GM18861 (cell line): ENCODE measurements around the gene PFKFB1.
A peak's percentile ranks its signal among the peaks of the same experiment; 100 is the strongest.

ENCODE experiments used
- ATAC-seq: cut with Tn5 transposase; IDR thresholded peaks from one replicate; pipeline ENCODE4 v1.9.1; 2021; ENCODE audit not compliant: unreplicated experiment

PFKFB1 gene

GRCh38 chrX:54928876-54929275 lies 65.1 kb downstream of the PFKFB1 start:
- no peak for ATAC-seq

- no peak for ATAC-seq
These were observed 67.0 kb downstream of the PFKFB1 start for GRCh38 chrX:54926978-54927377.

GRCh38 chrX:54923376-54923775 lies 70.6 kb downstream of the PFKFB1 start:
- no peak for ATAC-seq

- ATAC-seq, result no peak
These were observed 71.4 kb downstream of the PFKFB1 start for GRCh38 chrX:54922547-54922946.

GRCh38 chrX:54921427-54922021 lies 72.5 kb downstream of the PFKFB1 start:
- ATAC-seq, result peak; percentile 49

- ATAC-seq, result no peak
These were observed 73.2 kb downstream of the PFKFB1 start, which contains the start of gene TRO for GRCh38 chrX:54920610-54921426. TSS of gene TRO (plus strand) at chrX:54920824. CDS start at chrX:54922247, 1,423 bp downstream.

GRCh38 chrX:54909941-54910340 lies 84.0 kb downstream of the PFKFB1 start:
- ATAC-seq, result no peak

- no peak for ATAC-seq
These were observed 99.8 kb downstream of the PFKFB1 start for GRCh38 chrX:54894159-54894558.

GRCh38 chrX:54891573-54891972 lies 102.4 kb downstream of the PFKFB1 start:
- peak; percentile 87 for ATAC-seq

- ATAC-seq, result no peak
These were observed 108.2 kb downstream of the PFKFB1 start for GRCh38 chrX:54885740-54886139.
